Measurements from ENCODE around the gene MUC6.
"Not testable (repeated sequence)": the region's sequence is repeated elsewhere in the genome, so short reads cannot be mapped to it uniquely, and the experiment has no call there.

The MUC6 gene

GRCh38 chr11:1017269-1018005, 19.1 kb downstream of the MUC6 start:
- Histone ChIP-seq H3K36me3 (ENCODE audit: control insufficient read depth in 2 of 2, insufficient read depth in 1 of 2, low read length in 2 of 2) (no peaks in the 10 kb centered on the region), H3K4me1 (ENCODE audit: control insufficient read depth, insufficient read depth, low read length) (no peaks in the 10 kb centered on the region), H3K9me3 (ENCODE audit: control insufficient read depth, insufficient read depth, low read depth, low read length) (no peaks in the 10 kb centered on the region), H3K27ac (ENCODE audit: extremely low read depth, low read depth, low read length) (no peak overlapping the region), H3K4me3 (ENCODE audit: low read depth, low read length) (no peak overlapping the region)
- CTCF ChIA-PET, result no interaction called here
- POLR2A ChIA-PET, result no interaction called here
- TF ChIP-seq SP2 (tag by site-specific recombination; IDR thresholded peaks at IDR 0.05), result no peak
- no peak for TF ChIP-seq ZNF645 (tag by site-specific recombination; IDR thresholded peaks at IDR 0.05)
- TF ChIP-seq ZNF433 (tag by site-specific recombination; IDR thresholded peaks at IDR 0.05; ENCODE audit: low read depth), result no peak
- no peak for TF ChIP-seq ZSCAN18 (tag by site-specific recombination; IDR thresholded peaks at IDR 0.05)
- no peak for TF ChIP-seq ZNF701 (tag by site-specific recombination; IDR thresholded peaks at IDR 0.05)
- no peak for TF ChIP-seq ZNF670 (tag by site-specific recombination; IDR thresholded peaks at IDR 0.05; ENCODE audit: low read depth)
- TF ChIP-seq MZF1 (tag by site-specific recombination; IDR thresholded peaks at IDR 0.05; ENCODE audit: borderline replicate concordance), result no peak
- TF ChIP-seq ZNF704 (tag by site-specific recombination; IDR thresholded peaks at IDR 0.05), result no peak
- TF ChIP-seq GLI4 (tag by site-specific recombination; IDR thresholded peaks at IDR 0.05), result no peak
- TF ChIP-seq ZNF544 (tag by site-specific recombination; IDR thresholded peaks at IDR 0.05), result no peak
- TF ChIP-seq EGR2 (tag by site-specific recombination; IDR thresholded peaks at IDR 0.05; ENCODE audit: low read depth), result peak; percentile 12; the same call in 1 of the 2 replicates
- no peak for TF ChIP-seq PBX3 (CRISPR knock-in tag; IDR thresholded peaks at IDR 0.05)
- TF ChIP-seq HOXD13 (CRISPR knock-in tag; IDR thresholded peaks at IDR 0.05; ENCODE audit: borderline replicate concordance), result 0 out of 2 replicates have a peak, but pooled peaks have one; percentile 10
- peak; percentile 1 for TF ChIP-seq ZBTB26 (tag by site-specific recombination; optimal IDR thresholded peaks at IDR 0.05)
- no peak for TF ChIP-seq ZSCAN16 (tag by site-specific recombination; IDR thresholded peaks at IDR 0.05)

- H3K27ac ChIP-seq (ENCODE audit: extremely low read depth, low read depth, low read length); H3K36me3 ChIP-seq (ENCODE audit: control insufficient read depth in 2 of 2, insufficient read depth in 1 of 2, low read length in 2 of 2); H3K4me1 ChIP-seq (ENCODE audit: control insufficient read depth, insufficient read depth, low read length); POLR2A ChIA-PET; H3K4me3 ChIP-seq (ENCODE audit: low read depth, low read length); H3K9me3 ChIP-seq (ENCODE audit: control insufficient read depth, insufficient read depth, low read depth, low read length): not testable (repeated sequence)
- CTCF ChIA-PET, result interaction anchor here (0.6 kb wide), 1 partner anchor 12 kb away, joined by 4 read pairs; no protein-coding TSS in a partner anchor
- TF ChIP-seq ZFHX2 (tag by site-specific recombination; conservative IDR thresholded peaks at IDR 0.05) (peak; percentile 71), EGR2 (tag by site-specific recombination; IDR thresholded peaks at IDR 0.05; ENCODE audit: low read depth) (peak; percentile 68; the same call in 1 of the 2 replicates)
These were observed 19.9 kb downstream of the MUC6 start for GRCh38 chr11:1016610-1017126.
